Prostate gland (tissue), 2 donors: ENCODE measurements around the gene NIPAL3.

Experiments
- POLR2A ChIP-seq: fragments of 450-650 bp; IDR thresholded peaks from one replicate; pipeline ENCODE4 v1.6.1; 2016; ENCODE audit warnings: antibody characterized with exemption, mild to moderate bottlenecking
- POLR2AphosphoS5 ChIP-seq: sonication (generic); formaldehyde crosslinking; IDR thresholded peaks from one replicate; pipeline ENCODE4 v1.6.1; 2017; ENCODE audit warnings: antibody characterized with exemption
- TF ChIP-seq, protein P1 (sequence below), 4 experiments: fragments of 200-600 bp in 2 of 4; fragments of 450-650 bp in 2 of 4; sonication (generic) in 2 of 4; IDR thresholded peaks; 1 replicate in 3 of 4; 2 replicates in 1 of 4; pipeline ENCODE4 v1.5.1; 2016 to 2019; ENCODE audit warnings: antibody characterized with exemption in 4 of 4, mild to moderate bottlenecking in 2 of 4, moderate library complexity in 2 of 4

DNA sequence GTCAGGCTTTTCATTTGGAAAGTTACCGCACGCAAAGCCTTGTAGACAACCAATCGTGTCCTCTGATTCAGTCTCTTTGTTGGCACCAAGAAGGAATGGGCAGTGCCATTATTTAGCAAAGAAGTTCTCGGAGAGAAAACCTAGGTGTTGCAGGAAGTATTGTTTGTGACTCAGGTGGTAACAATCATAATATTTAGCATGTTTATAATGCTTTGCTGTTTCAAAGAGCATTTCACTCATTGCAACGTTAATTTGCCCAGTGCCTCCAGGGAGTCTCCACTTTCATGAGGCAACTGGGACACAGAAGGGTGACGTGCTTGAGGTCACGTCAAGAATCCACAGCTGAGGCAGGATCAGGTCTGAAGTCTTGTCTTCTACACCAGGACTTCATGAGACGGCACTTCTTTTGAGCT lies 33.4 kb upstream of the NIPAL3 start:
- TF ChIP-seq POLR2A (no peak), POLR2AphosphoS5 (no peak)
- TF ChIP-seq, protein P1, sequence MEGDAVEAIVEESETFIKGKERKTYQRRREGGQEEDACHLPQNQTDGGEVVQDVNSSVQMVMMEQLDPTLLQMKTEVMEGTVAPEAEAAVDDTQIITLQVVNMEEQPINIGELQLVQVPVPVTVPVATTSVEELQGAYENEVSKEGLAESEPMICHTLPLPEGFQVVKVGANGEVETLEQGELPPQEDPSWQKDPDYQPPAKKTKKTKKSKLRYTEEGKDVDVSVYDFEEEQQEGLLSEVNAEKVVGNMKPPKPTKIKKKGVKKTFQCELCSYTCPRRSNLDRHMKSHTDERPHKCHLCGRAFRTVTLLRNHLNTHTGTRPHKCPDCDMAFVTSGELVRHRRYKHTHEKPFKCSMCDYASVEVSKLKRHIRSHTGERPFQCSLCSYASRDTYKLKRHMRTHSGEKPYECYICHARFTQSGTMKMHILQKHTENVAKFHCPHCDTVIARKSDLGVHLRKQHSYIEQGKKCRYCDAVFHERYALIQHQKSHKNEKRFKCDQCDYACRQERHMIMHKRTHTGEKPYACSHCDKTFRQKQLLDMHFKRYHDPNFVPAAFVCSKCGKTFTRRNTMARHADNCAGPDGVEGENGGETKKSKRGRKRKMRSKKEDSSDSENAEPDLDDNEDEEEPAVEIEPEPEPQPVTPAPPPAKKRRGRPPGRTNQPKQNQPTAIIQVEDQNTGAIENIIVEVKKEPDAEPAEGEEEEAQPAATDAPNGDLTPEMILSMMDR (IDR thresholded peaks at IDR 0.05) = no peak
